Loucy (cell line): Measurements from ENCODE around the gene TECPR2.

ENCODE experiments used
- H2AFZ ChIP-seq: fragments of 200-600 bp; sonication (generic); 2 replicates; pipeline ENCODE4 v1.6.0; 2016; ENCODE audit warnings: antibody characterized with exemption, mild to moderate bottlenecking, low read length, moderate library complexity
- H3F3A ChIP-seq: fragments of 200-600 bp; 2 replicates; pipeline ENCODE4 v1.6.0; 2016; ENCODE audit warnings: antibody characterized with exemption, low read depth, mild to moderate bottlenecking
- H3K27me3 ChIP-seq: fragments of 200-600 bp; sonication (generic); 2 replicates; pipeline ENCODE4 v1.6.1; 2014; ENCODE audit warnings: low read length, mild to moderate bottlenecking; ENCODE audit not compliant: insufficient read depth, poor library complexity, severe bottlenecking
- H3K36me3 ChIP-seq: fragments of 200-600 bp; sonication (generic); 2 replicates; pipeline ENCODE4 v1.6.1; 2016; ENCODE audit warnings: low read length; ENCODE audit not compliant: insufficient read depth
- H3K4me1 ChIP-seq: fragments of 200-600 bp; sonication (generic); 2 replicates; pipeline ENCODE4 v1.5.1; 2014; ENCODE audit warnings: low read length, mild to moderate bottlenecking; ENCODE audit not compliant: insufficient read depth, poor library complexity, severe bottlenecking
- H3K4me2 ChIP-seq: fragments of 200-600 bp; sonication (generic); 2 replicates; pipeline ENCODE4 v1.6.0; 2014; ENCODE audit warnings: antibody characterized with exemption, low read length, low read depth, mild to moderate bottlenecking; ENCODE audit not compliant: poor library complexity, severe bottlenecking
- H3K4me3 ChIP-seq: fragments of 200-600 bp; sonication (generic); 2 replicates; pipeline ENCODE4 v1.5.1; 2014; ENCODE audit warnings: low read length, mild to moderate bottlenecking, mixed read lengths; ENCODE audit not compliant: poor library complexity, severe bottlenecking
- H3K79me2 ChIP-seq: fragments of 200-600 bp; sonication (generic); 2 replicates; pipeline ENCODE4 v1.6.1; 2014; ENCODE audit warnings: low read length; ENCODE audit not compliant: insufficient read depth
- H3K9ac ChIP-seq: fragments of 200-600 bp; sonication (generic); 2 replicates; pipeline ENCODE4 v1.6.0; 2014; ENCODE audit warnings: mild to moderate bottlenecking, low read depth, low read length, moderate library complexity; ENCODE audit not compliant: poor library complexity, severe bottlenecking
- H3K9me2 ChIP-seq: fragments of 200-600 bp; sonication (generic); replicated peaks from 2 replicates; pipeline ENCODE4 v1.6.1; 2016; ENCODE audit warnings: low read depth, low read length, mixed read lengths
- H3K9me3 ChIP-seq: fragments of 200-600 bp; sonication (generic); 2 replicates; pipeline ENCODE4 v1.6.1; 2014; ENCODE audit warnings: mild to moderate bottlenecking, antibody characterized with exemption, low read length, low read depth; ENCODE audit not compliant: insufficient read depth
- H4K20me1 ChIP-seq: fragments of 200-600 bp; sonication (generic); 2 replicates; pipeline ENCODE4 v1.6.0; 2014; ENCODE audit warnings: antibody characterized with exemption, low read length, mild to moderate bottlenecking; ENCODE audit not compliant: insufficient read depth, poor library complexity, severe bottlenecking
- CTCF ChIP-seq: fragments of 200-600 bp; sonication (generic); conservative IDR thresholded peaks from 2 replicates; pipeline ENCODE4 v1.5.1; 2014; ENCODE audit warnings: mild to moderate bottlenecking, antibody characterized with exemption, low read length
- EZH2phosphoT487 ChIP-seq: fragments of 200-600 bp; IDR thresholded peaks from 2 replicates; pipeline ENCODE4 v1.6.1; 2018; ENCODE audit warnings: antibody characterized with exemption, mild to moderate bottlenecking, moderate library complexity, borderline replicate concordance

TECPR2 gene

GRCh38 chr14:102505000-102505619, 142.4 kb downstream of the TECPR2 start:
- Histone ChIP-seq H3K9ac (no peak overlapping the region), H3K9me3 (no peaks in the 10 kb centered on the region), H3K4me2 (no peak overlapping the region), H3K9me2 (no peaks in the 10 kb centered on the region), H3K4me1 (peaks cover 8% of the 10 kb centered on the region), H3K79me2 (no peaks in the 10 kb centered on the region), H4K20me1 (no peaks in the 10 kb centered on the region), H3K4me3 (no peak overlapping the region), H3K36me3 (no peaks in the 10 kb centered on the region), H3F3A (no peaks in the 10 kb centered on the region), H3K27me3 (no peaks in the 10 kb centered on the region), H2AFZ (no peak overlapping the region)
- TF ChIP-seq CTCF, result no peak
- no peak for TF ChIP-seq EZH2phosphoT487

- H3K27me3 ChIP-seq, result no peaks in the 10 kb centered on the region
- H3K9me3 ChIP-seq, result no peaks in the 10 kb centered on the region
- H3K79me2 ChIP-seq, result no peaks in the 10 kb centered on the region
- no peaks in the 10 kb centered on the region for H3K36me3 ChIP-seq
- H3K4me2 ChIP-seq, result no peak overlapping the region
- no peaks in the 10 kb centered on the region for H4K20me1 ChIP-seq
- H3K9me2 ChIP-seq, result no peaks in the 10 kb centered on the region
- no peaks in the 10 kb centered on the region for H3F3A ChIP-seq
- TF ChIP-seq CTCF (no peak), EZH2phosphoT487 (no peak)
- no peaks in the 10 kb centered on the region for H3K4me1 ChIP-seq
- H3K9ac ChIP-seq, result no peak overlapping the region
- H2AFZ ChIP-seq, result no peak overlapping the region
- no peak overlapping the region for H3K4me3 ChIP-seq
These were observed 143.3 kb downstream of the TECPR2 start for GRCh38 chr14:102505775-102506625.

- no peaks in the 10 kb centered on the region for H3K79me2 ChIP-seq
These were observed 143.8 kb downstream of the TECPR2 start for GRCh38 chr14:102506626-102506925.

More at GRCh38 chr14:102506626-102506925, 143.8 kb downstream of the TECPR2 start:
- H3K4me3 ChIP-seq, result no peak overlapping the region
- H3K4me2 ChIP-seq, result no peak overlapping the region
- H3K9me3 ChIP-seq, result no peaks in the 10 kb centered on the region
- no peaks in the 10 kb centered on the region for H3F3A ChIP-seq
- H3K9me2 ChIP-seq, result no peaks in the 10 kb centered on the region
- H2AFZ ChIP-seq, result no peak overlapping the region
- H3K27me3 ChIP-seq, result no peaks in the 10 kb centered on the region
- TF ChIP-seq CTCF, result no peak
- no peak for TF ChIP-seq EZH2phosphoT487
- H3K9ac ChIP-seq, result no peak overlapping the region
- no peaks in the 10 kb centered on the region for H4K20me1 ChIP-seq
- H3K4me1 ChIP-seq, result no peaks in the 10 kb centered on the region
- H3K36me3 ChIP-seq, result no peaks in the 10 kb centered on the region
